Measurements from ENCODE around the gene FHOD1. TPM values are rescaled to one million over a fixed set of nuclear protein-coding genes. Genes with fewer than 3 reads are reported as not detected.

Gene FHOD1
- total and polyA plus RNA-seq, 10 of the 15 experiments (the other 5 are each of a cell fraction or from before 2014, with no cell fraction given), result 8.9 to 65.7 (median 18.1) TPM

GRCh38 chr16:67245674-67246080 lies 1.6 kb downstream of the FHOD1 start:
- H3K27ac ChIP-seq (ENCODE audit: control insufficient read depth, insufficient read depth), result peak overlapping the region; percentile 98
- in situ Hi-C loops (cut with MboI), result no loop called here
- H2AFZ ChIP-seq (ENCODE audit: control insufficient read depth, low read depth, low read length), result peak overlapping the region; percentile 55

More at GRCh38 chr16:67245674-67246080, 1.6 kb downstream of the FHOD1 start:
- FAIRE-seq (no peak), ATAC-seq (no peak), DNase-seq (ENCODE audit: low read depth, low spot score) (no peak)
- Histone ChIP-seq H3K79me2 (ENCODE audit: control insufficient read depth, insufficient read depth, low read length) (peaks cover 39% of the 10 kb centered on the region), H3K4me1 (ENCODE audit: control insufficient read depth, insufficient read depth, low read length) (peaks cover 39% of the 10 kb centered on the region), H4K20me1 (ENCODE audit: control insufficient read depth, insufficient read depth) (no peaks in the 10 kb centered on the region), H3K9ac (ENCODE audit: control insufficient read depth, insufficient read depth, low read length) (peak overlapping the region; percentile 82), H3K9me3 (replicated peaks; ENCODE audit: control insufficient read depth, insufficient read depth, low read length) (no peaks in the 10 kb centered on the region), H3K36me3 (ENCODE audit: control insufficient read depth in 2 of 2, insufficient read depth in 2 of 2, low read length in 1 of 2) (no peaks in the 10 kb centered on the region; a peak in 1 of 4 replicates), H3K4me2 (ENCODE audit: control insufficient read depth, insufficient read depth) (peak overlapping the region; percentile 99), H3K27me3 (replicated peaks in 1 of 2; ENCODE audit: control insufficient read depth in 2 of 2, insufficient read depth in 2 of 2, low read length in 1 of 2) (no peaks in the 10 kb centered on the region; a peak in 1 of 4 replicates), H3K4me3 (peak overlapping the region; percentile 97)
- BruUV-seq (replicated peaks), result no TSS peak
- TF ChIP-seq RAD51 (IDR thresholded peaks at IDR 0.05), result peak; percentile 78; the same call in 1 of the 2 replicates
- TF ChIP-seq BHLHE40 (IDR thresholded peaks at IDR 0.05; ENCODE audit: borderline replicate concordance in 1 of 2, low read depth in 2 of 2, low read length in 1 of 2), result peak in 1 of 2 experiments; percentile 72; a peak in 2 of 4 replicates
- TF ChIP-seq PML (IDR thresholded peaks at IDR 0.05; ENCODE audit: low read length), result no peak
- no peak for TF ChIP-seq PBX3 (IDR thresholded peaks at IDR 0.05; ENCODE audit: insufficient replicate concordance, low read depth, low read length)
- TF ChIP-seq USF2 (IDR thresholded peaks at IDR 0.05; ENCODE audit: borderline replicate concordance, low read depth, low read length), result peak; percentile 57
- 0 out of 2 replicates have a peak, but pooled peaks have one; percentile 3 for TF ChIP-seq NRF1 (conservative IDR thresholded peaks at IDR 0.05; ENCODE audit: low read depth, low read length)
- POLR2A ChIA-PET, result interaction anchor here (0.7 to 8.0 kb wide), 6 partner anchors 19 to 316 kb away, joined by 3 to 100 read pairs (median 4); partner anchors contain the start of genes FBXL8, TMEM208 and TRADD
- intact Hi-C loops (cut with micrococcal nuclease; ENCODE audit: unreplicated experiment), result loop anchor here (2.0 kb wide), 2 partner anchors 53 to 61 kb away; partner anchors contain the start of gene E2F4
- SMC1A ChIA-PET (ENCODE audit: uncharacterized antibody, unreplicated experiment), result interaction anchor here (1.1 to 4.1 kb wide), 6 partner anchors 8 to 75 kb away, joined by 3 to 21 read pairs (median 6); partner anchors contain the start of genes E2F4, NOL3 and TMEM208
- RAD21 ChIA-PET (ENCODE audit: unreplicated experiment), result interaction anchor here (0.8 to 4.6 kb wide), 8 partner anchors 9 to 318 kb away, joined by 3 to 35 read pairs (median 4); partner anchors contain the start of genes ATP6V0D1, E2F4 and TMEM208
- CTCF ChIA-PET, result interaction anchor here (0.7 to 4.9 kb wide), 11 partner anchors 15 to 293 kb away, joined by 3 to 29 read pairs (median 3); partner anchors contain the start of genes FBXL8, TMEM208 and TRADD
- under 1% methylated on average over 8 of the region's 8 CpGs for WGBS (ENCODE audit: insufficient coverage, insufficient replicate concordance, low lambda C conversion rate, missing lambda C conversion rate)

All from GM12878 (cell line).